ENCODE measurements around the gene SETDB2.

Gene SETDB2, protein sequence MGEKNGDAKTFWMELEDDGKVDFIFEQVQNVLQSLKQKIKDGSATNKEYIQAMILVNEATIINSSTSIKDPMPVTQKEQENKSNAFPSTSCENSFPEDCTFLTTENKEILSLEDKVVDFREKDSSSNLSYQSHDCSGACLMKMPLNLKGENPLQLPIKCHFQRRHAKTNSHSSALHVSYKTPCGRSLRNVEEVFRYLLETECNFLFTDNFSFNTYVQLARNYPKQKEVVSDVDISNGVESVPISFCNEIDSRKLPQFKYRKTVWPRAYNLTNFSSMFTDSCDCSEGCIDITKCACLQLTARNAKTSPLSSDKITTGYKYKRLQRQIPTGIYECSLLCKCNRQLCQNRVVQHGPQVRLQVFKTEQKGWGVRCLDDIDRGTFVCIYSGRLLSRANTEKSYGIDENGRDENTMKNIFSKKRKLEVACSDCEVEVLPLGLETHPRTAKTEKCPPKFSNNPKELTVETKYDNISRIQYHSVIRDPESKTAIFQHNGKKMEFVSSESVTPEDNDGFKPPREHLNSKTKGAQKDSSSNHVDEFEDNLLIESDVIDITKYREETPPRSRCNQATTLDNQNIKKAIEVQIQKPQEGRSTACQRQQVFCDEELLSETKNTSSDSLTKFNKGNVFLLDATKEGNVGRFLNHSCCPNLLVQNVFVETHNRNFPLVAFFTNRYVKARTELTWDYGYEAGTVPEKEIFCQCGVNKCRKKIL

DNA sequence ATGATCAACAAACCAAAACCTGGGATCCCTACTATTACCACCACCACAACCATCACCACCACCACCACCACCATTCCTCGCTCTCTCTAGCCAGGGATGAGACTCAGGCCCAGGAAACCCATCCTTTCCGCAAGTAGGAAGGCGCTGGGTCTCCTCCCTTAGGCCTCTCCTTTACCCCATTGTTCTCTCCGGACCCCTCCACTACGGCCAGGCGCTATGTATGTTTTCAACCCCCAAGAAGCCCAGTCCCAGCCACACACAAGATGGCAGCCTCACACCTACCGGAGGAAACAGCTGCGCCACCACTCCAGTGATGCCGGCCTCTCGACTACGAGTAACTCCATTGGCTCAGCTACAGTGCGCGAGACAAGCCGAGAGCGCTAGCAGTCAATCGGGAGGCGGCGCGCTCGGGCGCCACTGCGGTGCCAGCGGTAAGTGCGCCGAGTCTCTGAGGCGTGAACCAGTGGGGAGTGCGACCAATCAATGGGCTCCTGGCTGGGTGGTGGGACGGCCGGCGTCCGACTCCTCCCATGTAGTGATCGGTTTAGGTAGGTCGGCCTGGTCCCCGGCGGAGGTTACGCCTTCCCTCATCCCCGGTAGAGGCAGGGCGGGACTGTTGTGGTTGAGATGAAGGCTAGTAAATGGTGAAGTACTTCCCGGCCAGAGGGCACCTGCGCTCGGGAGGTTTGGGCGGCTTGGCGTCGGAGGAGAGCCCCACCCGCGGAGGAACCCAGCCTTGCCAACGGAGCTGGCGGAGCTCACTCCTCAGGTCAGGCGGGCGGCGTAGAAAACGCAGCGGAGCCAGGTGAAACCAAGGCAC is at the start of gene SETDB2, which contains the start of gene CAB39L:
TSS of gene SETDB2 (plus strand) at position 571 of the 820 bp plus-strand sequence. CDS start 7,620 bp downstream, outside the sequence.
TSS of gene CAB39L (minus strand) at position 361 of the 820 bp plus-strand sequence. CDS start 61,154 bp downstream, outside the sequence.
- peak; percentile 96 to 98 for DNase-seq

GRCh38 chr13:49395451-49395865 is 48.6 kb upstream of the SETDB2 start:
- no peak for DNase-seq

GRCh38 chr13:49395878-49396380 is 48.1 kb upstream of the SETDB2 start:
- no peak for DNase-seq

DNA sequence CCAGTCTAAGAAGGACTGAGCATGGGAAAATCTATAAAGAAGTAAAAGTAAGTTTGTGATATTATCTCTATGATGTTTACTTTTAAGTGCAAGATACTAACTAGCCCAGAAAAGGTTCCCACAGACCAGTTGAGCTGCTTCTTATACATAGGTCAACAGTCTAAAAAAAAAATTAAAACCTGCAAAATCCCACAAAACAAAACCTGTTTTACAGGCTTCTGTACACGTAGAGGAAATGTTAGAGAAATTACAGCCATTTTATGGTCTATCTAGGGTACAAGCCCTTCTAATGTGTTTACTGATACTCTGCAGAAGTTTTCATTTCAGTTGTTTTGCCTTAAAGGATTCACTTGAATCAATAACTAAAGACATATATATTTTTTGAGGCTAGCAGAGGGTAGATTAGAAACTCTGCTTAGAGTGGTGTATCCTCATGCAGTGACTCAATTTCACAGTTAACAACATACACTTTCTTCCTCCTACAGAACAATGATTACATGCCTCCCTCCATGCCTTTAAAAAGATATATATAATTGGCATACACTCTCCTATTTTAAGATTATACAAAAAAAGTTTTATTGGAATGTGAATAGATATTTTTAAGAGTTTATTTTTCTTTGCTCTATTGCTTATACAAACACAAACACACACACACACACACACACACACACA is 44.1 kb upstream of the SETDB2 start:
- DNase-seq = no peak

DNA sequence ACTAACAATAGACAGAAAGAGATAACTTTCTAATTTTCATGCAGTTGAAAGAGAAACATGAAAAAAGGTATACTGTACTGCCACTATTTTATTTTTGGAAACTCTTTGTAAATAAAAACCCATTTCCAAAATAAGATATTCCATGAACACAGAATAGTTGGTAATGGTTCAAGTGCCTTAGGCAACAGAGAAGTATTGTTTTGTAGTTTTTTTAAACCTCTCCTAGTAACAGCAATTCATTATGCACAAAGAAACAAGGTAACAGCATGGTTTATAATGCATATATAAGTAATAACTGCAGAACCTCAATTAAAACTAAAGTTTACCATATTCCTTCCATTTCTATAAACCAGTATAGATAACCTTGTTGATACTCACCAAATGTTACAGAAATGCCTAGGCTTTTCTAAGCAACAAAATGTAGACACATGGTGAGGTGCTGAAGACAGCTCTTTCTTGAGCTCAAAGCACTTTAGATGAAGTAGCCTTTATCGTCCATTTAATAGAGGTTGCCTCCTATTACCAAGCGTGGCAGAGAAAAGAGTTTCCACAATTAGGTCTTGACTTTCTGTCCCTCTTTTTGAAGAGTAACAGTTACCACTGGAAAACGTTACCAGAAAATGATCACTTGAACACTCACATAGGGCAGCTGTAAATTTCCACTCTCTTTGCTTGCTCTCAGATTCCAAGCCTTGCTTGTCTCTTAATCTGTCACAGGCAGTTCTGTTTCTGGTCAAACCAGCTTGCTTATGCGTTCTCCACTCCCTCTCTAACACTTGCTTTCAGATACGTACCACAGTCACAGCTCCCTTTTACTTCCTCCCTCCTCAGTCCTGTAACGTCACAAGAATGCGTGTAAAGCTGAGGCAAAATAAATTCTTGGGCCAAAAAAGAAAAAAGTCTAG is 43.1 kb upstream of the SETDB2 start:
- no peak for DNase-seq

GRCh38 chr13:49403996-49404702 is 39.9 kb upstream of the SETDB2 start:
- no peak for DNase-seq

GRCh38 chr13:49404703-49405020 is 39.4 kb upstream of the SETDB2 start:
- DNase-seq = no peak

DNA sequence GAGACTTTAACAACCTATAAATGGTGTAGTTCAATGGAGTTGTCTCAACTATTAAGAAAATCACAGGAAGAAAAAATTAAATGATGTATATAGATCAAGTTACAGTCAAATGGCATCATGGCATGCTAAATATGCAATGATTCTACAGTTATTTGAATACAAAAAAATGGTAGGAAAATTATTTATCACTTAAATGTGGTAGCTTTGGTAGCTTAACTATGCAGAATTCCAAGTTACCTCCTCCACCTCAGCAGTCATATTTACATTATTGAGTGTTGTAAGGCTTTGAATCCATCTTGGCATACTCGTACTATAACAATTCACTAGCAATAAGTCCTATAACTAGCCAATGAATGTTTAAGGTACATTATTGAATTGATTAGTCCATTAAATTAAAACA is 37.0 kb upstream of the SETDB2 start:
- DNase-seq = no peak

- DNase-seq = no peak
Measured at GRCh38 chr13:49407936-49408335, 36.1 kb upstream of the SETDB2 start.

DNA sequence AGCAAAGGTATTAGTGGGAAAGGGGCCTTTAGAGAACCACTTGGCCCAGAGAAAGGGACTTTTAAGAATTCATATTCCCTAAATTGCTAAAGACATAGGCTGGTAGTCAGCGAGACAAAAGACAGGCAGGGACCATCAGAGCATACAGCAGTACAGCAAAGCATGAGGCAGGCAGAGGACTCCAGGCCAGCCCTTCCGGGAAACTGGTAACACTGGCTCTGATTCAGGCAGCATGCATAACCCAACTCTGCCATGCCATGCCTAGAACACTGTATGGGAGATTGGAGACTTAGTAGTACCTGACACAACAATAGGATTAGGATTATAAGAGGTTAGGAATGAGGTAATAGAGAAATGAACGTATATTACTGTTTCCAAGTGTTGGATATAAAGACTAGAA is 35.1 kb upstream of the SETDB2 start:
- no peak for DNase-seq

DNA sequence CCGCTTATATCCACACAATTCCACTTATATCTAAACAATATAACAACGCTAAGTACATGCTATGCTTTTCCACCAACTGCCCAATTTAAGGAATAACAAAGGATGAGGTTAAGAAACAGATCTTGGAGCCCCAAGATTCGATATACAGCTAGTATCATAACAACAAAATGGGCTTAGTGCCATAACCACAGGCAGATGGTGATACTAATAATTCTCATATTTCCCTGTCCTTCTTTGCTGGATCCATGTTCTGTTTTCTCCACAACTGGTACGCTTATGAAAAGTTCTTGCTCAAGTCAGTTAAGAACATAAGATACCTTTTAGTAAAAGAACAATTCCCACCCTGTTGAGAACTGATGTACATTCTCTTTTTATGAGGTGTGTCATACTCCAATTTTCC is 34.1 kb upstream of the SETDB2 start:
- DNase-seq = no peak

DNA sequence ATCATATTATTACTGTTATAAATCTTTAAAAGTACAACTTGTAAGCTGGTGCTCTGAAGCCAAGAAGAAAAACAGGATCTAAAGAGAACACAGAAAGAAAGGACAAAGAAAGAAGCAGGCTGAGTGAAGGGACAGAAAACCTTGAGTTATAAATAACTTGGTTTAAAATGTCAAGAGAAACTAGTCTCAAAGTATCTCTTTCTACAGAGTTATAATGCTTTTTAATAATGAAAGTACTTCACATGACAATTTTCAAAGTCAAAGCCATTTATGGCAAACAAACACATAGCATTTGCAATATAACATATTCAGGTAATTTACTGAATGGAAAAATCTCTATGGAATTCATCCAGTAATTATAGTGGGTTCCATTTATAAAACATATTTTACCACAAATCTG is 33.6 kb upstream of the SETDB2 start:
- no peak for DNase-seq

GRCh38 chr13:49411353-49411752 is 32.7 kb upstream of the SETDB2 start:
- no peak for DNase-seq

DNA sequence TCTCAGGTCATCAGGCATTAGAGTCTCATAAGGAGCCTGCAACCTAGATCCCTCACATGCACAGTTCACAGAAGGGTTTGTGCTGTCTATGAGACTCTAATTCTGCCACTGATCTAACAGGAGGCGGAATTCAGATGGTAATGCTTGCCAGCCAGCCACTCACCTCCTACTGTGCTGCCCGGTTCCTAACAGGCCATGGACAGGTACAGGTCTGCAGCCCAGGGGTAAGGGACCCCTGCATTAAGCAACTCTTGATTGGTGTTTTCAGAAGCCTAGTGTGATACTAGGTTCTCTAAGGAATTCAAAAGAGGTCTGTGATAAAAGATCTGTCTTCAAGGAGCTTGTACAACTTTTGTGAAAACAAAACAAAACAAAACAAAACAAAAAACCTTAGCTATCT is 31.3 kb upstream of the SETDB2 start:
- DNase-seq = no peak

GRCh38 chr13:49417161-49417560 is 26.9 kb upstream of the SETDB2 start:
- DNase-seq = no peak

- no peak for DNase-seq
Measured at GRCh38 chr13:49418206-49418605, 25.9 kb upstream of the SETDB2 start.

DNA sequence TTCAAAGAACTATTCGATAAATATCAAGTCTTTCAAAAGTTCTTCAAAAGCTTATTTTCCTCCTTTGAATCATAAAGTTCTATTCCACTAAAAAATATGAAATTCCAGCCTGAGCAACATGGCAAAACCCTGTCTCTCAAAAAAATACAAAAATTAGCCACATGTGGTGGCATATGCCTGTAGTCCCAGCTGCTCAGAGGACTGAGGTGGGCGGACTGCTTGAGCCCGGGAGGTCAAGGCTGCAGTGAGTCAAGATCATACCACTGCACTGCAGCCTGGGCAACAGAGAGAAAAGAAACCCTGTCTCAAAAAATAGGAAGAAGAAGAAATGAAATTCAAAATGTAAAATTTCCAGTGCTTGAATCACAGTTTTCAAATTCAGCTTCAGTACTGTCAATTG is 24.8 kb upstream of the SETDB2 start:
- no peak for DNase-seq

GRCh38 chr13:49421391-49421790 is 22.7 kb upstream of the SETDB2 start:
- no peak for DNase-seq

DNA sequence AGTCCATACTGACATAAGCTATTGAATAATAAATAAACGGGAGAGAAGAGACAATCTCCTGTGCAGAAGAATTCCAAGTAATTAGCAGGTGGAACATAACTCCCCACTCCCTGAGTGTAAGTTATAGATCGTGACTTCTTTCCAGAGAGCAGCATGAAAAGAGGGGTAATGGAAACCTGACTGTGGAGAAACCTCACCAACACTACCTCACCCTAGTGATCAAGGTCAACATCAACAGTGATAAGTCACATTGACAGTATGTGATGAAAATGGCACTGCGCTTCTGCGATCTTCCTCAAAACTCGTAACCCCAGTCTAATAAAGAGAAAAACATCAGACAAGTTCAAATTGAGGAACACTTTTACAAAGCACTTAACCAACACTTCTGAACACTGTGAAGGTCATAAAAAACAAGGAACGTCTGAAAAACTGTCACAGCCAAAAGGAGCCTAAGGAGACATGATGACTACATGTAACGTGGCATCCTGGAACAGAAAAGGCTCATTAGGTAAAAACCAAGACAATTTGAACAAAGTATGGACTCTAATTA is 20.0 kb upstream of the SETDB2 start:
- DNase-seq = no peak

- no peak for DNase-seq
Measured at GRCh38 chr13:49428041-49428763, 15.9 kb upstream of the SETDB2 start.

Data from NCI-H2081 (cell line).